ENCODE measurements around the gene ZNF324B. TPM values are rescaled to one million over a fixed set of nuclear protein-coding genes. Genes with fewer than 3 reads are reported as not detected.
A peak's percentile ranks its signal among the peaks of the same experiment; 100 is the strongest.
"Not testable (repeated sequence)": the region's sequence is repeated elsewhere in the genome, so short reads cannot be mapped to it uniquely, and the experiment has no call there.

Gene ZNF324B
- total RNA-seq, 1 donor from 2014 or later: 3.1 TPM

DNA sequence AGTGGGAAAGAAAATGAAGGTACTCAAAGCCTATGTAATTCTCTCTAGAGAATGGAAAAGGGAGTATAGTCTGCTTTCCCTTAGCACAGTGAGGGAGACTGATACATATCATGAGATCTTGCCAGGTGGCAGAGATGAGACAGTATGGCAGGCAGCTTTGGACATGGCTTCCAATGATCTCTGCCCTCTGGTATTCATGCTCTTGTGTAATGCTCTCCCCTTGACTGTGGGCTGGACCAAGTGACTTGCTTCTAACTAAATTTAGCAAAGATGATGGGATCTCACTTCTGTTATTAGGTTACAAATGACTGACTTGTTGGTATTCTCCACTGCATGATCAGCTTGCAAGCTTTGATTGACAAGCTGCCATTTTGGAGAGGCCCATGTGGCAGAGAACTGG, 21.7 kb upstream of the ZNF324B start:
- Histone ChIP-seq H3K4me3 (no peak overlapping the region), H3K36me3 (peaks cover 49% of the 10 kb centered on the region), H3K9me3 (replicated peaks) (peaks cover 90% of the 10 kb centered on the region), H3K27ac (replicated peaks) (no peak overlapping the region), H3K27me3 (ENCODE audit: low read depth) (no peaks in the 10 kb centered on the region), H3K4me1 (no peaks in the 10 kb centered on the region)
- intact Hi-C loops (cut with micrococcal nuclease): no loop called here
- DNase-seq: no peak
- TF ChIP-seq, protein P1, sequence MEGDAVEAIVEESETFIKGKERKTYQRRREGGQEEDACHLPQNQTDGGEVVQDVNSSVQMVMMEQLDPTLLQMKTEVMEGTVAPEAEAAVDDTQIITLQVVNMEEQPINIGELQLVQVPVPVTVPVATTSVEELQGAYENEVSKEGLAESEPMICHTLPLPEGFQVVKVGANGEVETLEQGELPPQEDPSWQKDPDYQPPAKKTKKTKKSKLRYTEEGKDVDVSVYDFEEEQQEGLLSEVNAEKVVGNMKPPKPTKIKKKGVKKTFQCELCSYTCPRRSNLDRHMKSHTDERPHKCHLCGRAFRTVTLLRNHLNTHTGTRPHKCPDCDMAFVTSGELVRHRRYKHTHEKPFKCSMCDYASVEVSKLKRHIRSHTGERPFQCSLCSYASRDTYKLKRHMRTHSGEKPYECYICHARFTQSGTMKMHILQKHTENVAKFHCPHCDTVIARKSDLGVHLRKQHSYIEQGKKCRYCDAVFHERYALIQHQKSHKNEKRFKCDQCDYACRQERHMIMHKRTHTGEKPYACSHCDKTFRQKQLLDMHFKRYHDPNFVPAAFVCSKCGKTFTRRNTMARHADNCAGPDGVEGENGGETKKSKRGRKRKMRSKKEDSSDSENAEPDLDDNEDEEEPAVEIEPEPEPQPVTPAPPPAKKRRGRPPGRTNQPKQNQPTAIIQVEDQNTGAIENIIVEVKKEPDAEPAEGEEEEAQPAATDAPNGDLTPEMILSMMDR (IDR thresholded peaks at IDR 0.05; ENCODE audit: borderline replicate concordance): no peak

DNA sequence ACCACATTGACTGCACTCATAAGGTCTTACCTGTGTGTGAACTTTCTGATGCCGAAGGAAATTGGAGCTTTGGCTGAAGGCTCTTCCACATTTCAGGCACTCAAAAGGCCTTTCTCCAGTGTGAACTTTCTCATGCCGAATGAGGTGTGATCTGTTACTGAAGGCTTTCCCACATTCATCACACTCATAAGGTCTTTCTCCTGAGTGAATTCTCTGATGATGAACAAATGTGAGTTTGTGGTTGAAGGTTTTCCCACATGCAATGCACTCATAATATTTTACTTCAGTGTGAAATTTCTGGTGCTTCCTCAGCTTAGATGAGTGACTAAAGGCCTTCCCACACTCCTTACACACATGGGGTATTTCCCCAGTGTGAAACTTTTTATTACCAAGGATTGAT, 17.2 kb upstream of the ZNF324B start:
- TF ChIP-seq, protein P1 (IDR thresholded peaks at IDR 0.05; ENCODE audit: borderline replicate concordance): no peak
- Histone ChIP-seq H3K4me3 (no peak overlapping the region), H3K27me3 (ENCODE audit: low read depth) (no peaks in the 10 kb centered on the region), H3K36me3 (peaks cover 89% of the 10 kb centered on the region), H3K4me1 (peaks cover 9% of the 10 kb centered on the region), H3K27ac (replicated peaks) (no peak overlapping the region), H3K9me3 (replicated peaks) (peaks cover 100% of the 10 kb centered on the region)
- no peak for DNase-seq
- intact Hi-C loops (cut with micrococcal nuclease): no loop called here

DNA sequence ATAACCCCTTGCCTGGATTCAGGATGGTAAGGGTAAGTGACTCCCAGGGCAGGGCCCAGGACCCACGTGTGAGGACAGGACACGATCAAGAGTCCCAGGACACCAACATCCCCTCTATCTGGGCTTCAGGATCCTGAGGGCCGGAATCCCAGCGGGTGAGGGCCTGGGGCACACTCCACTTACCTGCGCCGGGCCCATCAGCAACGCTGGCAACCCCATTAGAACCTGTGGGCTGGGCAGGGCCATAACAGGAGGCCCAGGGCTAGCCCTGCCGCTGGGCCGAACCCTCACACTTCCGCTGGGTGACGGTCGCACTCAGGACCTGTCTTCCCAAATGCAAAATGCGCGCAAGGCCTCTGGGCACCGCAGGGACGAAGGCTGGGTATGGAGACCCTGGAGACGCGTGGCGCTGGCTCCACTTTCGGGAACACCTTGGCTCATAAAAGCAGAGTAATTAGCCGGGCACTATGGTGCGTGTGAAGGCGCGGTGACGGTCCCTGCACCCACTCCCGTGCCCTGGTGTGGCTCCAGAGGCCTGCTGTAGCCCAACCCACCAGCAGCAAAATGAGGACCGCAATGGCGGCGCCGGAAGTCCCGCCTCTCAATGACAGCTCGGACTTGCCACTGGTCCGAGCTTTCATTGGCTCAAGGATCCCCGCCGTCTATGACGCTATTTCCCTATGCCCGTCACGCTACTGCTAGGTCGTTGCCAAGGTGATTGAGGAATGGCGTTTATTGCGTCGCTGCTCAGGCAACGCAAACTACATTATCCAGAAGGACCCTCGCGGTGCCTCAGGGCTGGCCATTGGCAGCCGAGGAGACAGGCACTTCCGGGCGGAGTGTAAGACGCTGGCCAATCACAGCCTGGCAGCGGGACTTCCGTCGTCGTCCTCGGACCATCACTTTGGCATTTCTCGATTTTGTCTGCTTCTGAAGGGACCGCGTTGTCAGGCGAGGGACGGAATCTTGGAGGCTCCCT, 11.6 kb upstream of the ZNF324B start, which contains the start of gene ZNF132:
TSS of gene ZNF132 (minus strand) at position 578 of the 979 bp plus-strand sequence. CDS start at position 246, 332 bp downstream.
- Histone ChIP-seq H3K4me3 (peak within 1 kb of the TSS; percentile 84), H3K27me3 (ENCODE audit: low read depth) (no peaks in the 10 kb centered on the region), H3K9me3 (replicated peaks) (peaks cover 44% of the 10 kb centered on the region), H3K36me3 (peaks cover 38% of the 10 kb centered on the region), H3K27ac (replicated peaks) (peak within 1 kb of the TSS; percentile 82), H3K4me1 (peaks cover 28% of the 10 kb centered on the region)
- intact Hi-C loops (cut with micrococcal nuclease): no loop called here
- TF ChIP-seq, protein P1 (IDR thresholded peaks at IDR 0.05; ENCODE audit: borderline replicate concordance): no peak
- DNase-seq: peak; percentile 97

DNA sequence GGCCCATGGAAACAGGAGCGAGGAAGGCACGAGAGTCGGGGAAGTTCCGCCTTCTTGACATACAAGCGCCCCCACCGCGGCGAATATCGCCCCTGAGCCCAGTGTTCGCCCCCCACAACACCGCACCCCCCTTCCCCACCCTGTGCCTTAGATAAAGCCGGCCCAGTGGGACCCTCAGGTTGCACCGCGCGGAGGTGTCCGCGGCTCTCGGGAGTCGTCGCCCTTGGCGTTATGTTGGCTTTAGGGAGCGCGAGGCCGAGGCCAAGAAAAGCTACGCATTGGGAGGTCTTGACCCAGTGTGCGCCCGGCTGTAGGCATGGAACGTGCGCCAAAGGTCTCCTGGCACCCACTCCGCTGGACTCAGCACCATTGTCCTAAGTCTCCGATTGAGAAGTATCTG, 10.9 kb upstream of the ZNF324B start:
- H3K4me1 ChIP-seq: peaks cover 28% of the 10 kb centered on the region
- peak overlapping the region; percentile 84 for H3K4me3 ChIP-seq
- TF ChIP-seq, protein P1 (IDR thresholded peaks at IDR 0.05; ENCODE audit: borderline replicate concordance): no peak
- H3K9me3 ChIP-seq (replicated peaks): peaks cover 38% of the 10 kb centered on the region
- no peak for DNase-seq
- no peaks in the 10 kb centered on the region for H3K27me3 ChIP-seq (ENCODE audit: low read depth)
- intact Hi-C loops (cut with micrococcal nuclease): no loop called here
- peaks cover 31% of the 10 kb centered on the region for H3K36me3 ChIP-seq
- H3K27ac ChIP-seq (replicated peaks): peak overlapping the region; percentile 82

DNA sequence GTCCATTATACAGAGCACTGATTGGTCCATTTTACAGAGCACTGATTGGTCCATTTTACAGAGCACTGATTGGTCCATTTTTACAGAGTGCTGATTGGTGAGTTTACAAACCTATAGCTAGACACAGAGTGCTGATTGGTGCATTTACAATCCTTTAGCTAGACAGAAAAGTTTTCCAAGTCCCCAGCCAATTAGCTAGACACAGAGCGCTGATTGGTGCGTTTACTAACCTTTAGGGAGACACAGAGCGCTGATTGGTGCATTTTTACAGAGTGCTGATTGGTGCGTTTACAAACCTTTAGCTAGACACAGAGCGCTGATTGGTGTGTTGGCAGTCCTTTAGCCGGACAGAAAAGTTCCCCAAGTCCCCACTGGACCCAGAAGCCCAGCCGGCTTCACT, 8.4 kb upstream of the ZNF324B start:
- H3K27ac ChIP-seq (replicated peaks); H3K4me3 ChIP-seq; intact Hi-C loops (cut with micrococcal nuclease); DNase-seq; H3K36me3 ChIP-seq; H3K27me3 ChIP-seq (ENCODE audit: low read depth): not testable (repeated sequence)
- Histone ChIP-seq H3K9me3 (replicated peaks) (peaks cover 13% of the 10 kb centered on the region), H3K4me1 (peaks cover 28% of the 10 kb centered on the region)

DNA sequence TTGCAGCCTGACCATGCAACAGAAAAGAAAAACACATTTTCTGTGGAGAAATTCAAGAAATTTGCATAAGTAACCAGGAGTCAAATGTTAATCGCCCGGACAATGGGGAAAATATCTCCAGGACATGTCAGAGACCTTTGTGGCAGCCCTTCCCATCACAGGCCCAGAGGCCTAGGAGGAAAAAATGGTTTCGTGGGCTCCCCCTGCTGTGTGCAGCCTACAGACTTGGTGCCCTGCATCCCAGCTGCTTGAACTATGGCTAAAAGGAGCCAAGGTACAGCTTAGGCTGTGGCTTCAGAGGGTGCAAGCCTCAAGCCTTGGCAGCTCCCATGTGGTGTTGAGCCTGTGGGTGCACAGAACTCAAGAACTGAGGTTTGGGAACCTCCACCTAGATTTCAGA, 2.6 kb upstream of the ZNF324B start:
- H3K27me3 ChIP-seq (ENCODE audit: low read depth); H3K36me3 ChIP-seq; DNase-seq; H3K9me3 ChIP-seq (replicated peaks); H3K4me3 ChIP-seq; intact Hi-C loops (cut with micrococcal nuclease); H3K27ac ChIP-seq (replicated peaks): not testable (repeated sequence)
- peaks cover 14% of the 10 kb centered on the region for H3K4me1 ChIP-seq

DNA sequence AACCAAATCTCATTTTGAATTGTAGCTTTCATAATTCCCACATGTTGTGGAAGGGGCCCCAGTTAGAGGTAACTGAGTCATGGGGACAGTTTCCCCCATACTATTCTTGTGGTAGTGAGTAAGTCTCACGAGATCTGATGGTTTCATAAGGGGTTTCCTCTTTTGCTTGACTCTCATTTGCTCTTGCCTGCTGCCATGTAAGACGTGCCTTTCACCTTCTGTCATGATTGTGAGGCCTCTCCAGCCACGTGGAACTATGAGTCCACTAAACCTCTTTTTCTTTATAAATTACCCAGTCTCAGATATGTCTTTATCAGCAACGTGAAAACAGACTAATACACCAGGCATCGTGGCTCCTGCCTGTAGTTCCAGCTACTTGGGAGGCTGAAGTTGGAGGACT, 1.4 kb upstream of the ZNF324B start:
- peaks cover 14% of the 10 kb centered on the region for H3K4me1 ChIP-seq
- peaks cover 10% of the 10 kb centered on the region for H3K36me3 ChIP-seq
- H3K4me3 ChIP-seq; H3K27ac ChIP-seq (replicated peaks); H3K9me3 ChIP-seq (replicated peaks); DNase-seq; intact Hi-C loops (cut with micrococcal nuclease); H3K27me3 ChIP-seq (ENCODE audit: low read depth): not testable (repeated sequence)
